GM23248 (cell line): ENCODE data around the gene KCNQ5.

Experiments used
- EZH2 ChIP-seq: fragments of 200-600 bp; sonication (generic); IDR thresholded peaks from 2 replicates; pipeline ENCODE4 v1.6.1; 2018; ENCODE audit warnings: antibody characterized with exemption, mild to moderate bottlenecking; ENCODE audit not compliant: insufficient read depth, poor library complexity, severe bottlenecking
- EZH2phosphoT487 ChIP-seq: fragments of 200-600 bp; sonication (generic); IDR thresholded peaks from 2 replicates; pipeline ENCODE4 v1.6.1; 2018; ENCODE audit warnings: antibody characterized with exemption, moderate library complexity, mild to moderate bottlenecking, low read depth; ENCODE audit not compliant: insufficient read depth

GRCh38 chr6:72635636-72636035, 13.8 kb downstream of the KCNQ5 start:
- TF ChIP-seq EZH2 (no peak), EZH2phosphoT487 (no peak)
